ENCODE data around the gene PLEKHG3.

Gene PLEKHG3

GRCh38 chr14:64693810-64694165 lies 10.4 kb upstream of the PLEKHG3 start:
- H3K27ac ChIP-seq = no peak overlapping the region
- TF ChIP-seq ZFX (IDR thresholded peaks at IDR 0.05; ENCODE audit: borderline replicate concordance) = no peak
- TF ChIP-seq CTCF (IDR thresholded peaks at IDR 0.05) = no peak

- TF ChIP-seq CTCF (IDR thresholded peaks at IDR 0.05) (no peak), ZFX (IDR thresholded peaks at IDR 0.05; ENCODE audit: borderline replicate concordance) (no peak)
Measured at GRCh38 chr14:64695071-64695470, 9.2 kb upstream of the PLEKHG3 start.

GRCh38 chr14:64696355-64696857 lies 7.8 kb upstream of the PLEKHG3 start:
- TF ChIP-seq ZFX (IDR thresholded peaks at IDR 0.05; ENCODE audit: borderline replicate concordance) = no peak
- no peak for TF ChIP-seq CTCF (IDR thresholded peaks at IDR 0.05)
- no peak overlapping the region for H3K27ac ChIP-seq

More at GRCh38 chr14:64695071-64695470, 9.2 kb upstream of the PLEKHG3 start:
- no peak overlapping the region for H3K27ac ChIP-seq

GRCh38 chr14:64698903-64699302 lies 5.3 kb upstream of the PLEKHG3 start:
- TF ChIP-seq ZFX (IDR thresholded peaks at IDR 0.05; ENCODE audit: borderline replicate concordance) = no peak
- H3K27ac ChIP-seq = no peak overlapping the region

DNA sequence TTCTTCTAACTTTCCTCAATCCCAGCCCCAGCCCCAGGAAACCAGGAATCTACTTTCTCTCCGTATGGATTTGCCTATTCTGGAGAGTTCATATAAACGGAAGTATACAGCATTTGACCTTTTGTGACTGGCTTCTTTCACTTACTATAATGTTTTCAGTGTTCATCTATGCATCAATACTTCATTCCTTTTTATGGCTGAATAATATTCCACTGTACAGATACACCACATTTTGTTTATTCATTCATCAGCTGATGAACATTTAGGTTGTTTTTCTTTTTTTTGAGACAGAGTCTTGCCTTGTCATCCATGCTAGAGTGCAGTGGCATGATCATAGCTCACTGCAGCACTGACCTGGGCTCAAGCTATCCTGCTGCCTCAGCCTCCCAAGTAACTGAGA lies 3.9 kb upstream of the PLEKHG3 start:
- H3K27ac ChIP-seq = no peak overlapping the region
- no peak for TF ChIP-seq ZFX (IDR thresholded peaks at IDR 0.05; ENCODE audit: borderline replicate concordance)
- TF ChIP-seq CTCF (IDR thresholded peaks at IDR 0.05) = no peak

DNA sequence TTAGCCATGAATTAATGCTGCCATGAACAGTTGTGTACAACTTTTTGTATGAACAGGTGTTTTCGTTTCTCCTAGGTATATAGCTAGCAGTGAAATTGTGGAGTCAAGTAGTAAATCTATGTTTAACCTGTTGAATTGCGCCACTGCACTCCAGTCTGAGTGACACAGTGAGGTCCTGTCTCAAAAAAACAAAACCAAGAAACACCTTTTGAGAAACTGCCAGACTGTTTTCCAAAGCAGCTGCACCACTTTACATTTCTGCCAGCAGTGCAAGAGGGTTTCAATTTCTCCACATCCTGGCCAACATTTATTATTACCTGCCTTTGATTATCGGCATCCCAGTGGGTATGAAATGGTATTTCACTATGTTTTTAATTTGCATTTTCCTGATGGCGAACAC lies 3.3 kb upstream of the PLEKHG3 start:
- TF ChIP-seq CTCF (IDR thresholded peaks at IDR 0.05) = no peak
- TF ChIP-seq ZFX (IDR thresholded peaks at IDR 0.05; ENCODE audit: borderline replicate concordance) = no peak
- no peak overlapping the region for H3K27ac ChIP-seq

DNA sequence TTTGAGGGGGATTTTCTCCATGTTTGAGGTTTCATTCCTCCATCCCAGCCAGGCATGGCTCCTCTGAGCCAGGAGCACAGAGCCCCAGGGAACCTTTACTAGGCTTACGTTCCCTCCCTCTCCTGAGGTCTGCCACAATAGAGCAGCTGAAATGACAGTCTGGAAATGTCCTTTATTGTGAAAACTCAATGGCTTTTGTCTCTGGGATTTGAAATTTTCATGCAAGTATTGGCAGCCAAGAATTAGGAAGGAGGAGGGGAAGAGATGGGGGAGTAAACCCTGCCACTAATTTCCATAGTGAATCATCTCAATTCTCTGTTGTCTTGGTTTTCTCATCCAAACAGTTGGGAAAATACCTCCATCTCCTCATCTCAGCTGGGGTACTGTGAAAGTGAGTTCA lies 2.6 kb upstream of the PLEKHG3 start:
- no peak overlapping the region for H3K27ac ChIP-seq
- TF ChIP-seq ZFX (IDR thresholded peaks at IDR 0.05; ENCODE audit: borderline replicate concordance) (no peak), CTCF (IDR thresholded peaks at IDR 0.05) (no peak)

All from 22Rv1 (cell line).